Inflammatory macrophage treated with lipopolysaccharide for 4 hours (primary cell): ENCODE results near the gene EMP1.

Experiments
- DNase-seq: peaks from one replicate; pipeline ENCODE4 v3.0.0-alpha.2; 2020

Gene EMP1

DNA sequence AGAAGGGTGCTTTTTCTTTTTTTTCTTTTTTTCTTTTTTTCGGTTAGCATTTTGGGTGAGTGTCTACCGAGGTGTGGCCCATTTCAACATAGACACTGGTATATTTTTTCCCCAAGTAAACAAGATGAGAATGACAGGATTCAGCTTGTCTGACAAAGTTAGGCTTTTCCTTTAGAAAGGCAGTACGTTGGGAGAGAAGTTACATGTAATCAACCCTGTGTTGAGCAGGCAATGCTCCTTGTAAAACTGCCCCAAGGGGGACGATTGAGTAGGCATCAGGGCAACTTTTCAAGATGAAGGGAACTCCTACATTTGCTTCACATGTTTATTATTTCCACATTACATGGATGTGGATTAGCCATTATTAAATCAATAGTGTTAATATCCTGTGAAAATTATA, 1.7 kb downstream of the EMP1 start:
- DNase-seq: no peak

DNA sequence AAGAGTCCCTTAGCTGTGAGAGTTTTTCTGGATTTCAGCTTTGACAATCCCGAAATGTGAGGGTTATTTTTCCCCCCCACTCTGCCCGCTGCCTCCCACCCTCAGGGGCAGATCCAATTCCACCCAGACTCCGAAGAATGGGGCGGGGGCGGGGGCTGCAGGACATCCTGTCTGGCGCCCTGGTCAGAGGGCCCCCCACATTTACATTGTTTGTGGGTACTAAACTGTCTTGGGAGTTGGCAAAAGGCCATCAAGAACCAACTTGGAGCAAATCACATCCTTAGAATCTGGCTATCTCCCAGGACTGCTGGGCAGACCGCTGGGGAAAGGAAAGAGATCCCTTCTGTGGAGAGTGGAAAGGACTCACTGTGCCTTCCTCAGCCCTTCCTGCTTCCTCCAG, 2.4 kb downstream of the EMP1 start:
- no peak for DNase-seq

DNA sequence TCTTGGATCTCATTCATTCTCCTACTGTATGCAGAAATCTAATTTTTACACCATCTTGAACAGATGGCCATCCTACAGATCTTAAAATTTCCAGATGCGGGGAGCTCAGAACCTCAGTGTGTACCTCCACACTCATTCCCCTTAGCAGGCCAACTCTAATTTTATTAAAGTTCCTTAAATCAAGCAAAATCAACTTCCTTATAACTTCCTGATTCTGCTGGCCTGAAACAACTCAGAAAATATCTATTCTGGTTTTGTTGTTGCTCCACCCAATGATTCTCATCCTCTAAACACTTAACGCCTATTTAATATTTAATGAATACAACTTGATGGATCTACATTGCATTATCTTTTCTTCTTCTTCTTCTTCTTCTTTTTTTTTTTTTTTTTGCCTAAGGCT, 3.1 kb downstream of the EMP1 start:
- DNase-seq: peak; percentile 31

DNA sequence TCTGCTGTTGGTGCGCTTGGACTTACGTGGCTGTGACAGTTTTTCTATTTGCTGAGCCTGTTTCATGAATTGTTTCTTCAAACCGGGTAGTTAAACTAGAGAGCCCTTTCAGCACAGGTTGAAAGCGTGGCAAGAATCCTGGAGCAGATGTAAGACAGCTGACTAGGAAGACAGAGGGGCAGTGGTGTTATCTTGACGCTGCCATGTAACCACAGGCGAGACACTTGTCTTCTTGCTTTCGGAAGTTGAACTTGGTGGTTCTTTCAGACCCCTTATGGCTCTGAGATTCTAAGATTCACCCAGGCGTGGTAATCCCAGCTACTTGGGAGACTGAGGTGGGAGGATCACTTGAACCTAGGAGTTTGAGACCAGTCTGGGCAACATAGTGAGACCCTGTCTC, 4.3 kb downstream of the EMP1 start:
- DNase-seq: no peak

DNA sequence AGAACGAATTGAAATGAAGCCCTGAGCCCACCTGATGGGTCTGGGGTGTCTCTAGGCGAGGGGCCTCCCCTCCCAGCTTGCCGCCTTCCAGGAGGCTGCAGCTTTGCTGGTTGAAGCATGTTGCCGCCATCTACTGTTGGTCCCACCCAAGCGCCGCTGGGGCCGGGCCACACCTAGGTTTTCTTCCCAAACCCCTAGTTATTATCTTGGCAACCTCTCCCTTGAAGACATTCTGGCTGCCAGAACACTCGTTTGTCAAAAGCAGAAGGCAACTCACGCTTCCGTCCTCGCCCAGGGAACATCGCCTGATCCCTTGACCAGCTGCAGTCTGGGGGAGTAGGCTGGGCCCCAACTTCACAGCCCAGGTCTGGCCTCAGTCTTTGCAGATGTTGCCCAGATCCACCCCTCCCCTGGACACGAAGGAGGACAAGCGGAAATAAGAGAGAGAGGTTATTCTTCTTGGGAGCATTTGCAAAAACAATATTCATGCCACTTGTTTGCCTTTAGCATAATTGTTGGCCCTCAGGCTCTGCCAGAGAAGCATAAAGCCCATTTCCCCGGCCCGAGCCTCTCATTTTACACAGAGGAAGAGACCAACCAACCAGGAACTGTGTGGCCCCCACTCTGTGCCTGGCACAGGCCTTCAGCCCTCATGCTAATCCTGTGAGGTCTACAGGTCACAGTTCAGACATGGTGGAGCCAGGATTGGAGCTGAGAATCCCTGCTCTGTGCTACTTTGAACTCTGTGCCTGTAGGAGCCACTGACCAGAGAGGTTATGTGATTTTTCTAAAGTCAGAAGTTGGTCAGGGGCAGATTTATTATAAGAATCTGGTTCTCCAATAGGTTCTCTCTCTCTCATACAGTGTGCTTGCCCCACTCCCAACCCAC, 6.8 kb downstream of the EMP1 start:
- no peak for DNase-seq

DNA sequence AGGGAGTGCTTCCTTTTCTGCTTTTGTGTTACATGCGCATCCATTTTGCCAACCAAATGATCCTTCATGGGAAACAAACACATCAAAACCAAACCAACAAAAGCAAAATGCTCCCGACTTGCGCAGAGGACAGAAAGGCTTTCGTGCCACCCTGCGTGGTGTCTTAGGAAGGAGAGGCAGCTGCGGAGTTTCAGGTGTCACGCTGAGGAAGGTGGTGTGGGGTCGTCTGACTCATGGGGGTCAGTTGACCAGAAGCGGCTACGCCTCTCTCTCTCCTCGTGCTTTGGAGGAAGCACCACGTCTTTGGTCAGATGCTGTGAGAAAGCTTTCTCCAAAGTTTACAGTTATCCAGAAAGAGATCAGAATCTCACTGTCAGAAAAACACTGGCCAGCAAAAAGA, 7.9 kb downstream of the EMP1 start:
- DNase-seq: peak; percentile 31

DNA sequence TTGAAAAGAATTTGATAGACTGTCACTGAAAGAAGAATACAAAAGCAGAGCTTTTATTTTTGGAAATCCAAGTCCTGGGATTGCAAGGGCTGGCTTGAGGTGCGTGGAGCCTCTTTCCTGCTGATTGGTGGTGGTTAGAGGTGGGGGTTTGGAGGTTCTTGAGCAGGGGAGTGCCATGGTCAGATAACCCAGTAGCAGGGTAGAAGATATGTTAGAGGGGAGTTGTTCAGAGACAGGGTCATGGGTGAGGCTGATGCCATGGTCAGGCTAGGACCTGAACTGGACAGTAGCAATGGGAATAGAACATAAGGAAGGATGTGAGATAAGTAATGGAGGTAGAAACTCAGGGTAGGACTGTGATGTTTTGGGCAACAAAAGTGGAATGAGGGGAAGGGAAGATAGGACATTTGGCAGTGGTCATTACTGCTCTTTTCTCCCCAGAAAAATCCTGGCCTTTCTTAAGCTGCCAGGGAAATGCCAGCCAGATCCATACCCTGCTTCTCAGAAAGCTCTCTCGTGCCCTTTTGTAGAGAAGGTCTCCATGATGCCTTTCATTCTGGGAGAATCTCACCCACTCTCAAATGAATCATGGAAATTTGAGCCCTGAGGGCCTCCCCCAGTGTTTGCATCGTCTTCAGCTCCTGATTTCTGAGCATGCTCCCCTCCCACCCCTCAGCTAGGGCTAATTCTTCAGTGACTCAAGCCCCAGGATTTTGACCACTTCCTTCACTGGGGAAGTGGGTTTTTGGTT, 9.5 kb downstream of the EMP1 start:
- peak; percentile 77 for DNase-seq

DNA sequence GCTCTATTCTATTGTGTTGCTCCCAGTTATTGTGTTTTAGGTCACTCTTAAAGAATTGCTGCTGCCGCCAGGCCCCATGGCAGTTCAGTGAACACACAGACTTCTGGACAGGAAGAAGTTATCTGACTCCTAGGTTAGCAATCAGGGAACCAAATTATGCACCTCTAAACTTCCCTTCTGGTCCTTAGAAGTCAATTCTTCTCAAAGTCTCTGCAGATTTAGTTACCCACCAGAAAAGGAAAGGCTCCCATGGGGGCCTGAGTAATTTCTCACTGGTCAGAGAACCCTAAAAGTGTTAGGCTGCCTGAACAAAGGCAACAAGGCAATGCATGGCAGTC, 10.0 kb downstream of the EMP1 start:
- DNase-seq: no peak

DNA sequence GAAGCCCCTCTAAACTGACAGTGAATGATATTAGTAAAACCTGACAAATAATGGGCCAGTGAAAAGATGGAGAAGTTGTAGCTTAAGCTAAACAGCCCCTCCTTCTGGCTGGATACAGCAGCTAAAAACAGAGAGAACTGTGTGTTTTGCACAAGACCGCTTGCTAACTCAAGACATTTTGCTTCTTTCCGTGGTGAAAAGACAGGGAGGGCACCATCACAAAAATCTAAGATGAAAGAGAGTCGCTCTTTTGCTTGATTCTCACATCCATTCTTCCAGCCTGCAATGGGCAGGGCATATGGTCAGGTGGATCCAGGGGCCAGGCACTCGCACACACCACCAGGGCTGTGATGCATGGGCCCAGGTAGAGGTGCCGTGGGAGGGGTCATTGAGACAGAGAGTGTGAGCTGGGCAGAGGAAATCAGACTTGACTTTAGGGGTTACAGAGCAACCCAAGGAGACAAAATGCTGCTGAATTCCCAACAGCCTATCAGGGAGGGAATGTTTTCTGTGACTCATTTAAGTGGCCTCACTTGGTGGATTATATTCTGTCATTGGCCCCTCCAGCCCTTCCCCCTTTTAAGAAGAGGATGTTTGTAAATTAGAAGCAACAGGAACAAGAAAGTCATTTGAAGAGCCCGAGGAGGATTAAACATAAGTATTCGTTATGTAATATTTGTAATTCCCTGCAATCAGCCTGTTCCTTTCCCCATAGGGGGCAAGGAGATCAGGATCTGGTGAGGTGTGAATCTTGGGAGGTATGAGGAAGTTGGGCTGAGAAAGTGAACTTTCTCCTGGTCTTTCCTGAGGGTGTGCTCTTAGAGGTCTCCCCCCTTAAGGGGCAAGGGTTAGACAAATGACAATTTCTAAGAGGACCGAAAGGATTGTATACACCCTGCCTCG, 12.3 kb downstream of the EMP1 start:
- DNase-seq: peak; percentile 68

DNA sequence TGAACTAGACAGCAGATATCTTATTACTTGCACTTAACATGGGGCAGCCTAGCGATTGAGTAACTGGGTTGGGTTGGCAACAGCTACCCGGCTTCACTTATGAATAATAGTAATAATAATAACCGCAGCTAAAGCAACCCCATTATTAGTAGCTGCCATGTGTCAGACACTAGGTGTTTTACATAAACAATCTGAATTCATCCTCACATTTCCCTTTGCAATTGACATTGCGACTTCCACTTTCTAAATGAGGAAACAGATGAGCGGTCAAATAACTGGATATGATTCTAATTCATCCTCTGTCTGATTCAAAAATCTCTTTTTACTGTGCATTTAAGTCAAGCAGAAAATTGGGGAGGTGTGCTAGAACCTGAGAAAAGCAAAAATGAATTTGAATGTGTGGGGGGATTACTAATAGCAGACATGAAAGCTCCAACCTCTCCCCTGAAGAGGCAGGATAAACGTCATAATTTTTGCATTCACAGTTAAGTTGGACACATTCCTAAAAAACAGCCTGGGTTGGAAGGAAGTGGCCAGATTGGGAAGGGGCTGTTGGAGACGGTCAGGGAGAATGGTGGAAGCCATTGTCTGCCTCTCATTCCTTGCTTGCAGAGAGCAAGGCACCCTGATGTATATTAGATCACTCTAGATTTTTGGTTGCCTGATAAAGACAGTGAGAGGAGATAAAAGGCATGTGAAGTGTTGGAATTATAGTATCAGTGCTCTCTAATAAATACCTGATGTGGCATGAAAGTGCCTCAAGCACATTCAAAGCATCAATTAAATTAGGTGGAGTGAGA, 13.1 kb downstream of the EMP1 start:
- DNase-seq: peak; percentile 82

DNA sequence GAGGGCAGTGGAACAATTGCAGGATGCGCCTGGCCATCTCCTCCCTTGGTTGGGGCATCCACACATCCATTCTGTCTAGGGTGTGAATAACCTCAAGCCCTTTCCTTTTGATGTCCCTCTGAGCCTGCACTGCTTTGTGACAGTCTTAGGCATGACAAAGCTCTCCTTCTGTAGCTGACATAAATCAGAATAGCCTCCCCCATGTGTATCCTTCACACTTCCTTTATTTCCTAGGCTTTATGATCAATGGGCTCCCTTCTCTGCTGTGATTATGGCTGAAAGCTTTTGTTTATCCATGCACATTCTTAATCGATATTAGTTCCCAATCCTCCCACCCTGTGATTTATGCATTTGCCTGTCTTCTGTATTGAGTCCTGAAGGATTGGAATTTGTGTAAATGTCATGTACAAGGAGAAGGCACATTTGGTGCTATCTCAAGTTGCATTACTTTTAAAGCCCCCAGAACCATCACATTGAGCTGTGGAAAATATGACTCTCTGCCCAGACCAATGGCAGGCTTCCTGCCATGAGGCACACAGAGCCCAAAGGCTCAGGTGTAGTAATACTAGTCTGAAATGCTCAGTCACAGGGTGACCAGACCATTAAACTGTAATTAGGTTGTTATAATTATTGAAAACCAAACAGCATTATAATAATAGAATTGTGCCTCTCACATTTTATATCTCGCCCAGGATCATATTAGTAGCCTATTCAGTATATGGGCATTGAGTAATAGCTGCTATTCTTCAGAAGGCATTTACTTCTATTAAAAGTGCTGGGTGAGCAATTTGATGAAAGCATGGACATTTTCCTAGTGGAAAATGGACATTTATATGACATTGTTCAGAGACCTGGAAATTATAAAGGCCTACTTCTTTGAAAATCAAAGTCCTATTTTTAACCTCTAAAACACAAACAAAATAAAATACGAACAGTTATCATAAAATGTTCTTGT, 14.0 kb downstream of the EMP1 start:
- no peak for DNase-seq

DNA sequence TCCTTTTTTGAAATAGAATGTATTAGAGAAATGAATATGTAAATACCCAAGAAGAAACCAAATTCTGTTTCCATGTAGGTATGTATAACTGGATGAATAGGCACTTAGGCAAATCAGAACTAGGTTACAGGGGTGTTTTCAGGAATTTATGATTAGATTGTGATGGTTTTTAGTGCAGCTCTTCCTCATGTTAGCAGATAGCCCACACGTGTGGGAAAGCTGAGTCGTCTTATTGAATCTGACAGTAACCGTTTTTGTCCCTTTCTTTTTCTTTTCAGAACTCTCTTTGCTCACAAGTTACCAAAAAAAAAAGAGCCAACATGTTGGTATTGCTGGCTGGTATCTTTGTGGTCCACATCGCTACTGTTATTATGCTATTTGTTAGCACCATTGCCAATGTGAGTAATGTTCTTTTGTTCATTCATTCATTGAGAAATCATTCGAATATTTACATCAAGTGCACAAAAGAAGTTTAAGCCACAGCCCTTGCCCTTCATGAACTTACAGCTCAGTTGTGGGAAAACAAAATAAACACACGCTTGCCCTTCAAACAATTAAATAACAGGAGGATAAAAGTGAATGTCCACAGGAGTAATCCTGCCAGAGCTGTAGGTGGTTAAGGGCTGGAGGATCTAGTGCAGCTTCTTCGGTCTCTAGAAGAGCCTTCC, 14.8 kb downstream of the EMP1 start:
- DNase-seq: no peak

DNA sequence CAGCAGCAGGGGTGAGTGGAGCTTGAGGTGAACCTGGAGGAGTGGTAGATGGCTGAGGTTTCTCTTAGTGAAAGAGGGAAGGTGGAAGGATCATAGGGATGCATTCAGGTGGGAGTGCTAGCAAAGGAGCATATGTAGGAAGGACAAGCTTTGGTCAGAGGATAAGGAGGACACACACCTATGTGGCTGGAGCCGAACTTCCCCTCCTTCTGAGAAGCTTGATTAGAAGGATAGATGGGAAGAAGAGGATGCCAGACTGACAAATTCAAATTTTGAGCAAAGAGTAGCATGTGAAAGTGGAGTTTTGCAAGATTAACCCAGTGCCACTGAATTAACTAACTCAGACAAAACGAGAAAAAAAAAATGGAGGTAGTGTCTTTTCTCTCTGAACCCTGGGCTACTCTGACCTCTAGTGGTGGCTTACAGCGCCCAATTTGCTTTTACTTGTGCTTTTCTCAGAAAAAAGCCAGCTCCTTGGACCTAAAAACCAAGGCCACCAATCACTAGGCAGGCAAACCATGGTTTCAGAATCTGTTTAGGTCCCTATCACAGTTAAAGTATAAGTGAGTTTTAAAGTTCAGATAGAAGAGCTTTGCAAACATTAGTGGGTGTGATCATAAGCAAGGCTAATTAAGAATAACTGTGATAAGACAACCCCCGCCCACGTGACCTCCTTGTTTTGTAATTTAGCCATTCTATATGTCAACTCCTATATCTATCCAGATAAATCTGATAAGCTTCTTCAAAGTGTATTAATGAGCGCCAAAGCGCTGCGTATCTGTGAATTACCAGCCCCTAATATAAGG, 15.5 kb downstream of the EMP1 start:
- DNase-seq: peak; percentile 79

DNA sequence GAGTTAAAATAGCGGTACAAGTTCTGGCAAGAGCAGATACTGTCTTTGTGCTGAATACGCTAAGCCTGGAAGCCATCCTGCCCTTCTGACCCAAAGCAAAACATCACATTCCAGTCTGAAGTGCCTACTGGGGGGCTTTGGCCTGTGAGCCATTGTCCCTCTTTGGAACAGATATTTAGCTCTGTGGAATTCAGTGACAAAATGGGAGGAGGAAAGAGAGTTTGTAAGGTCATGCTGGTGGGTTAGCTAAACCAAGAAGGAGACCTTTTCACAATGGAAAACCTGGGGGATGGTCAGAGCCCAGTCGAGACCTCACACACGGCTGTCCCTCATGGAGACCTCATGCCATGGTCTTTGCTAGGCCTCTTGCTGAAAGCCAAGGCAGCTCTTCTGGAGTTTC, 18.5 kb downstream of the EMP1 start:
- DNase-seq: no peak

DNA sequence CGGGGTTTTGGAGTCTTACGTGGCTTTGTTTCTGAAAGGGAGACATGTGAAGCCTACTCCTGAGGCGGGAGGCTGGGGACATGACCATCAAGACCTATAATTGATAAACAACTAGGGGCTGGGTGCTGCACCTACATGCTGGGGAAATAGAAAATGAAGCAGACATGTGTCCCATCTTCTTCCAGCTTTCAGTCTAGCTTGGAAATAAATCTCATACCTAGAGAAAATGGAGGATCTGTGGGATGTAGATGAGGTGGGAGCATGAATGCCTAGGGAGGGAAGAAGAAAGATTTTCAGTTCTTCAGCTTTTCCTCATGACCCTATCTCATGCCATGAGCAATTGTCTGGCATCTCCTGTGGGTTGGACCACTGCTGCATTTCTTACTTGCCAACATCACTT, 22.1 kb downstream of the EMP1 start:
- no peak for DNase-seq

DNA sequence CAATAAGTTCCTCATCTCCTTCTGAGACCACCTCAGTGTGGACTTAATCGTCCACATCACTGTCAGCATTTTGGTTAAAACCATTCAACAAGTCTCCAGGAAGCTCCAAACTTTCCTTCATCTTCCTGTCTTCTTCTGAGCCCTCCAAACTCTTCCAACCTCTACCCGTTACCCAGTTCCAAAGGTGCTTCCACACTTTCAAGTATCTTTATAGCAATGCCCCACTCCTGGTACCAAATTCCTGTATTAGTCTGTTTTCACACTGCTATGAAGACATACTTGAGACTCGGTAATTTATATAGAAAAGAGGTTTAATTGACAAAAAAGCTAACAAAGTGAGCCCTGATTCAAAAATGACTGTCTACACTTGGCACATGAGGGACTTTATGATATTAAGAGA, 22.8 kb downstream of the EMP1 start:
- no peak for DNase-seq

DNA sequence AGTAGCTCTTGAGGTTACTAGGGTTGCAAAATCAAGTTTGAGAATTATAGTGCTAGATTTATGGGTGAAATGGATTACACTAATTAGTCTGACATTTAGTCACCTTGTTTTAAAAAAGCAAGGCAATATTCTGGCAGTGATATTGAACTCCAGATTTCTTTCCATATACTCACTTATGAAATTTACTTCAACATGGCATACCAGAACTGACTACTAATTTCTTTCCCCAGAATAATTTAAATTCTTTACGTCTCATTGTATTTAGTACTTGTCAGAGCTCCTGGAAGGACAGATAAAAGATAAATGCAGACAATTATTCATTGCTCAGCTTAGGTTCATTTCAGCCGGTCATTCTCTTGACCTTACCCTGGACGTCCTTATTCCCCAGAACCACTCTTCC, 24.3 kb downstream of the EMP1 start:
- DNase-seq: no peak

DNA sequence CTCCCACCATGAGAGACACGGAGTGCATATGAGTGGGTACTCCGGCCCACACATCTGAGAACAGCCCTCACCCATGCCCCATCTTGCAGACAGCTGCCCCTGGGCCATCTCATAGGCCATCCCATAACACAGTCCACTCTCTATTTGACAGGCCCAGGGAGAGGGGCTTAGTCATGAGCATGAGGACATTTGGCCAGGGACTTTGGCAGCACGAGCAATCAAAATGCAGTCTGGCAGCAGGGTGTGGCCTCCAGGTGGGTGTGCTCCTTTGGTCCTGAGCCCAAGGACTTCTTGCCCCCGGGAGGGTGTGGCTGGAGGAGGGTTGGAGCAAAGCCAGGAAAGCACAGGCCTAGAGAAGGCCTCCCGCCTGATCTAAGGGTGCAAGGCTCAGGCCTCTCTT, 25.6 kb downstream of the EMP1 start:
- no peak for DNase-seq

DNA sequence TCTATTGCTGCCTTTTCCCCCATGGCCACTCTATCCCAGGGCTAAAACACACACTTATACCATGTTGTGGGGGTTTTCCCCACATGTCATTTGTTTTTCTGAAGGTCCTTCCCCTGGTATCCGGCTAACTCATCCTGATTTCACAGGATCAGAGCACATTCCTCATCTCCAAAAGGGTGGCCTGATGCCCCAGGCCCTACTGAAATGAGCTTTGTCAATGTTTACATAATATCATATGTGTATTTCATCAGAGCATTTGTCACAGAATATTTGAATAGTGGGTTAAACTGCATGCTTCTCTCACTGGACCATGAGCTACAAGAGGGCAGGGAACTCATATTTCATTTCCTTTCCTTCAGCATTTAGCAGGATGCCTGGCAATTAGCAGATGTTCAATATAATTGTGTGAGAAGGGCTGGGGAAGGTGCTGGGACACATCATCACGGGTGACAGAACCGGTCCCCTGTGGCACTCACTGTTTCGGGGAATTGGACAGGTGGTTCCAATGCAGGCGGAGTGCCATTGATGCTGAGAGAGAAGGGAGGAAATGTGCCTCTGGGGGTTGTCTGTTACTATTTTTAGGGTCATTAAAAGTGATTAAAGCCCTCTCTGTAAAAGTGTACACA, 26.8 kb downstream of the EMP1 start:
- no peak for DNase-seq
